Fibroblast of upper back skin (primary cell): Measurements from ENCODE around the gene CILP.
"Not testable (repeated sequence)": the region's sequence is repeated elsewhere in the genome, so short reads cannot be mapped to it uniquely, and the experiment has no call there.

Experiments used
- DNase-seq: peaks from one replicate; pipeline ENCODE4 v3.0.0-alpha.2; 2013

Gene CILP

DNA sequence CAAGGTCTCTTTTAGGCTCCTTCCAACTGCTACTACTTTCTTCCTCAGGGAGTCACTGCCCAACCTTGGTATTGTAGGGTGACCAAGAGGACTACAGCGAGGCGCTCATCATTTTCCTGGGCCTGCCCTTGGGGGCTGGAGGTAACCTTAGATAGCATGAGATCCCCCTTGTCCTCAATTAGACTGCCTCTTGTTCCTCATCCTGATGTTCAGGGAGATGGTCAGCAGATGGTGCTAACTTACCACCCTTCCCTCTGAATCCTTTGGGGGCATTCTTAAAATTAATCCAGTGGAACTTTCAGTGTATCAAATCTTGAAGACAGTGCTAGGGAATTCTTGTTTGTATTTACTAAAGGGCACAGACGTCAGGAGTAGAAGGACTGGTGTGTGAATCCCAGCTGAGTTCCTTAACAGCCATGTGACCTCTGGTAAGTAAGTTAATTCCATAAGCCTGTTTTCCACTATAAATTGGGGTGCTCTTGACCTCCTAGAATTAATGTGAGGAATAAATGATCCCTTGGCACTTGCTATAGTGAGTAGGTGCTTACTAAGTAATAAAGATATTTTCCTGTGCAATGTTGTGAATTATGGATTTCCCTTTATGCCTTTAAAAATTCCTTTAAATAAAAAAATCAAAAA lies 22.1 kb downstream of the CILP start:
- DNase-seq = peak; percentile 66

- not testable (repeated sequence) for DNase-seq
Observed at GRCh38 chr15:65188472-65188871, 22.8 kb downstream of the CILP start.

GRCh38 chr15:65184868-65185717 lies 26.2 kb downstream of the CILP start, which contains the start of gene CLPX:
Gene CLPX (minus strand): TSS chr15:65185342. CDS start chr15:65185153, 189 bp downstream.
- DNase-seq = peak; percentile 91

- peak; percentile 31 for DNase-seq
Observed at GRCh38 chr15:65184305-65184867, 26.9 kb downstream of the CILP start.

GRCh38 chr15:65183865-65184159 lies 27.5 kb downstream of the CILP start:
- DNase-seq = no peak

DNA sequence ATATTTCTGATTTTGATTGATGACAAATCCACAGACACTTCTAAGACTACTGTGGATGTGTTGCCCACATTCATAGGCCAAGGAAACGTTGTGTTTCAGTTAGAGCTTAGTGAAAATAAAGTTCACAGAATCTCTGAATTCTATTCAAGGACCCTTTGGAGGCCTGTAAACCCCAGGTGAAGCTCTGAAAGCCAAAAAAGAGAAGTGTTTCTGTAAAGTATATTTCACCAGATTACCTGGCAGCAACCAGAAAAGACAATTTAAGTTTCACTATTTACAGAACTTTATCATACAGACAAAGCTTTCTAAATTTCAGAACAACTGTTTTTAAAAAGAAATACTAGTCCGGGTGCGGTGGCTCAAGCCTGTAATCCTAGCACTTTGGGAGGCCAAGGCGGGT lies 28.7 kb downstream of the CILP start:
- no peak for DNase-seq

DNA sequence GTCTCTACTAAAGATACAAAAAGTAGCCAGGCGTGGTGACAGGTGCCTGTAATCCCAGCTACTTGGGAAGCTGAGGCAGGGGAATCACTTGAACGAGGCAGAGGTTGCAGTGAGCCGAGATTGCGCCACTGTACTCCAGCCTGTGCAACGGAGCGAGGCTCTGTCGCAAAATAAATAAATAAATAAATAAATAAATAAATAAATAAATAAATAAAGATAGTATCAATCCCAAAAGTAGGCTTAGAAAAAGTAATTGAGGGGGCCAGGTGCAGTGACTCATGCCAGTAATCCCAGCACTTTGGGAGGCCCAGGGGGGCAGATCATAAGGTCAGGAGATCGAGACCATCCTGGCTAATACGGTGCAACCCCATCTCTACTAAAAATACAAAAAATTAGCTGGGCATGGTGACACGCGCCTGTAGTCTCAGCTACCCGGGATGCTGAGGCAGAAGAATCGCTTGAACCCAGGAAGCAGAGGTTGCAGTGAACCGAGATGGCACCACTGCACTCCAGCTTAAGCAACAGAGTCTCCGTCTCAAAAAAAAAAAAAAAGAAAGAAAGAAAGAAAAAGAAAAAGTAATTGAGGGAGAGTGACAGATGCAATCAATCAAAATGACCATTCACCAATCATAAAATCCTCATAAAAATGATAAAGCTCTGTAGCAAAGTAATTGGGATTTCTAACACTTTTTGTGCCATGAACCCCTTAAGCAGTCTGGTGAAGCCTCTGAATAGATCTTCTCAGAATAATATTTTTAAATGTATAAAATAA lies 29.5 kb downstream of the CILP start:
- not testable (repeated sequence) for DNase-seq

DNA sequence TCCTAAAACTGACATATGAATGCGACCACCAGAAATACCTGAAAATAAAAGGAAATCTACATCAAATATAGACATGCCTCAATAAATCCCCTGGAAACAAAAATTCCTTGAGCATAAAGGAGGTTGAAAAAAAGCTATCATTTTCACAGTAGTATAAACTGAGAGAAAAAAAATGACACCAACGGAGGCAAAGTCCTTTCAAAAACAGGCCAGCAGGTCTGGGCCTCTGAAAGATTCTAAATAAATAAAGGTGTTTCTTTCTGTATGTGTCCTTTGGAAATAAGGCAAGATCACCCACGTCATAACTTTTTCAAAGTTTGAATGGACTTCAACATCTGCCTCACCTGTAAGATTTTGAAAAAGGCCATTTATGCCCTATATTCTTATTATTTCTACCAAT lies 31.1 kb downstream of the CILP start:
- DNase-seq = no peak

- DNase-seq = no peak
Observed at GRCh38 chr15:65177901-65178300, 33.4 kb downstream of the CILP start.

GRCh38 chr15:65176056-65176455 lies 35.2 kb downstream of the CILP start:
- peak; percentile 78 for DNase-seq

DNA sequence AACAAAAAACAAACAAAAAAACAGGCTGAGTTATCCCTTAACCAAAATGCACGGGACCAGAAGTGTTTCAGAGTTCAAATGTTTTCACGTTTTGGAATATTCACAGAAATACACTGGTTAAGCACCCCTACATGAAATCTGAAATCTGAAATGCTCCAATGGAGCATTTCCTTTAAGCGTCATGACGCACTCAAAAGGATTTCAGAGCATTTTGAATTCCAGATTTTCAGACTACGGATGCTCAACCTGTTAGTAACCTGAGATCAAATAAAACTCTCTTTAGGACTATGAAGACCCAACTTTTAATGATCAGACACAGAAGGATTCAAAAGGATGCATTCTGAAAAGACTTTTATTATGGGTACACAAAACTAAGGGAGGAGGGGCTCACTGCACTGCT lies 35.8 kb downstream of the CILP start:
- no peak for DNase-seq

DNA sequence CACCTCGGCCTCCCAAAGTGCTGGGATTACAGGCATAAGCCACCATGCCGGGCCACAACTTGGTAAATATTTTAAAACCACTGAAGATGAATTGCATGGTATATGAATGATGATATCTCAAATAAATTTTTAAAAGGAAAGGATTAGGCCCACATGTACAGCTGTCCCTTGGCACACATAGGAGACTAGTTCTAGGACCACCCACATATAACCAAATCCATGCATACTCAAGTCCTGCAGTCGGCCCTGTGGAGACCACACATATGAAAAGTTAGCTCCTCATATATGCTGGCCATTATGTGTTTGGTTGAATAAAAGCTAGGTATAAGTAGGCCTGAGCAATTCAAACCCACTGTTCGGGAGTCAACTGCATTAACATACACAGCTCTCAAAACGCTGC lies 36.8 kb downstream of the CILP start:
- no peak for DNase-seq

DNA sequence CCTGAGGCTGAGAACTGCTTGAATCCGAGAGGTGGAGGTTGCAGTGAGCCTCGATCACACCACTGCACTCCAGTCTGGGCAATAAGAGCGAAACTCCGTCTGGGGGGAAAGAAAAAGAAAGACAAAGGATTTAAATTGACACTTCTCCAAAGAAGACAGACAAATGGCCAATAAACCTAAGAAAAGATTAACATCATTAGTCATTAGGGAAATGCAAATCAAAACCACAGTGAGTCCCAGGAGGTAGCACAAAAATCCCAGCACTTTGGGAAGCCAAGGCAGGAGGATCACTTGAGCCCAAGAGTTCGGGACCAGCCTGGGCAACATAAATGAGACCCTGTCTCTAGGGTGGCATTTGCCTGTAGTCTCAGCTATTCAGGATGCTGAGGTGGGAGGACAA lies 38.7 kb downstream of the CILP start:
- no peak for DNase-seq

DNA sequence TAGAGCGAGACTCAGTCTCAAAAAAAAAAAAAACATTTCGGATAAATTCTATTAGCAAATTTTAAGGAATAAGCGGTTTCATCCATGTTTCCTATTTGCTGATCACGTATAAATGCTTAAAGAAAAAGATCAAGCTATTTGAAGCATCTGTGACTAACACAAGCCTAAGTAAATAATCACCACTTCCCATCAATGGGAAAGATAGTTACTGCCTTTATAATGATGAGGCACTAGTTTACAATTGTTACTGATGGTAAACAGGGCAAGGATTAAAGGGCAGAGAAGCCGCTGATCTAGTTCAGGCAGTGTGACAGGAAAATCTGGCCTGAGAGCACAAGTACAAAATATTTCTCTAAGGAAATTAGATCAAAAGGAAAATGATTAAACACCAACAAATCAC lies 39.8 kb downstream of the CILP start:
- no peak for DNase-seq

GRCh38 chr15:65165875-65166274 lies 45.4 kb downstream of the CILP start:
- DNase-seq = no peak

DNA sequence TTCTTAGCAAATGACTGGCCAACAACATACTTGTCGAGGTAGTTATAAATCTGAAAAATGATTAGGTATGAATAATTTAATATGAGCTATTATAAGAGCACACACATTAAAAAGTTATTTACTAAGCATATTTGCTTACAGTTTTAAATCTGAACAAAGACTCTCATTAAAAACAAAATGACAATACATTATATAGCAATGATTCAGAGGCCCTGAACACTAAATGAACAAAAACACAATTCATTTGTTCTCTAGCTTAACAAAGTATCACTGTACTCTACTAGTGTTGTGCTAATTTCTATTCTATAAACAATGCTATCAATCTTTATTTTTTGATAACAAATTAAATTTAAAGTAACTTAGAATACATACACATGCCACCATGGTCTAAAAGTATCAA lies 47.1 kb downstream of the CILP start:
- no peak for DNase-seq

DNA sequence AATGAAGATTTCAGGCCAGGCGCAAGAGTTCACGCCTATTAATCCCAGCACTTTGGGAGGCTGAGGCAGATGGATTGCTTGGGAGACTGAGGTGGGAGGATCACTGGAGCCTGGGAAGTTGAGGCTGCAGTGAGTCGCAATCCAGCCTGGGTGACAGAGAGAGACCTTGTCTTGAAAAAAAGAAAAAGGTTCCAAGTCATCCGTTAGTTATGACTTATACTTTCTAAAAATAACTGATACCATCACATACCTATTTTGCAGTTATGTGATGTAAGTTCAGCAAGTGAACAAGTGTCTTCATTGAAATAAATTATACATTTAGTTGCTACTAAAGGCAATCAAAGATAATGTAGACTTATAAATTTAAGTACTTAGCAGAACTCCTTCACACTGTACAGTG lies 48.2 kb downstream of the CILP start:
- no peak for DNase-seq

DNA sequence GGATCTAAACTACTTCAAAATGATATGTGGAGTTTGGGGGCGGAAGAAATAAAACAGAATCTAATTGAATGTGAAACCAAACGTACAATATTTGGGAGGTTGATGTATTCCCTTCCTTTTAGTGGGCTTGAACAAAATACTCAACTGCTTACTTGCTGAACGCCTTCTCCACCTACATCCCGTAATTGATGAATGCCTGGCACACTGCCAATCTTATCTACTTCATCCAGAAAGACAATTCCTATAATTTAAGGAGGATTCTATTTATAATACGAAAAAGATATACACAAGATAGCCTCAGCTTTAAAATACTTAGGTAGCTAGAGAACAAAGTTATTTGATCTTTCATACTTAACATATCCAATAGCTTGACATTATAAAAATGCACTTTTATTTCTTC lies 54.6 kb downstream of the CILP start:
- no peak for DNase-seq

- DNase-seq = no peak
Observed at GRCh38 chr15:65154720-65155119, 56.6 kb downstream of the CILP start.

DNA sequence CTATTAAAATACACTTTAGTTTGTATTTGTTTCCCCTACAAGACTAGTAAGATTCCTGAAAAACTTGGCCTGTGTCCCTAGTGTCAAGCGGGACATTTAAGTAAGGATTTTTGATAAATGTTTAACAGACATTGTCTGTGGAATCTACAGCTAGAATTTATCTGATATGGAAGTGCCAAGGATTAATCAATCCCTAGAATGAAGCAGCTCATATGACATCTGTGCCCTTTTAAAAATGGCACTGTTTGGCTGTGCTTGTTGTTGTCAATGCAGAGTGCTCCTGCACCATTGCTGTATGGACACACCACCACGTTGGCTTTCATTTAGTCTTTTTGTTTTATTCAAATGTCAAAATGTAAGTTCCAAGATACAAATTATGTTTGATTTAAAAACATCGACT lies 63.4 kb downstream of the CILP start:
- no peak for DNase-seq

DNA sequence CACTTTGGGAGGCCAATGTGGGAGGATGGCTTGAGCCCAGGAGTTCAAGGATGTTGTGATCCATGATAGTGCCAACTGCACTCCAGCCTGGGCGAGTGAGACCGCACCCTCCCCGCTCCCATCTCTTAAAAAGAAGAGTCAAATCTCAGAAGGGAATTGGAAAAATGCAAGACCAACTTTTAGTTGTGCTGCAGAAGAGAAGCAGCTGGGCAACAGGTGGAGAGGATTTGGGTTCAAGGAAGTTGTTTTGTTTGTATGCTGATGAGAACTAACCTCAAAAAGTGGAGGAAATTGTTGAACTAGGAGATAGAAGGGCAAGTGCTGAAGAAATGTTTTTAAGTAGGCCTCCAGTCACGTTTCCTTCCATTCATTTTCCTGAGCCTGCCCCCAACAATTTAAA lies 64.8 kb downstream of the CILP start:
- no peak for DNase-seq
